ENCODE measurements around the gene PRICKLE1. TPM values are rescaled to one million over a fixed set of nuclear protein-coding genes. Genes with fewer than 3 reads are reported as not detected.

PRICKLE1 gene
- total RNA-seq, 3 donors from 2014 or later: 6.4 to 9.4 (median 9.2) TPM

- Histone ChIP-seq H3K27me3 (no peaks in the 10 kb centered on the region), H3K4me1 (no peaks in the 10 kb centered on the region), H3K36me3 (no peaks in the 10 kb centered on the region), H3K9me3 (peaks cover 0 to 9% of the 10 kb centered on the region in 2 donors), H3K27ac (no peak overlapping the region), H3K4me3 (no peak overlapping the region)
- no peak for DNase-seq (ENCODE audit: low spot score in 2 of 2)
- TF ChIP-seq POLR2A (IDR thresholded peaks at IDR 0.05): no peak
- no peak for TF ChIP-seq CTCF (IDR thresholded peaks at IDR 0.05)
- no peak for TF ChIP-seq POLR2AphosphoS5 (IDR thresholded peaks at IDR 0.05)
- intact Hi-C loops (cut with DNase I; ENCODE audit: low total_unique reads): no loop called here
Measured at GRCh38 chr12:42445891-42446290, 143.7 kb downstream of the PRICKLE1 start.

GRCh38 chr12:42444192-42444943 lies 145.2 kb downstream of the PRICKLE1 start:
- intact Hi-C loops (cut with DNase I; ENCODE audit: low total_unique reads): no loop called here
- Histone ChIP-seq H3K27ac (no peak overlapping the region), H3K4me1 (no peaks in the 10 kb centered on the region), H3K36me3 (no peaks in the 10 kb centered on the region), H3K27me3 (no peaks in the 10 kb centered on the region), H3K9me3 (peaks cover 0 to 9% of the 10 kb centered on the region in 2 donors), H3K4me3 (no peak overlapping the region)
- DNase-seq (ENCODE audit: low spot score in 2 of 2): no peak
- no peak for TF ChIP-seq POLR2A (IDR thresholded peaks at IDR 0.05)
- no peak for TF ChIP-seq CTCF (IDR thresholded peaks at IDR 0.05)
- no peak for TF ChIP-seq POLR2AphosphoS5 (IDR thresholded peaks at IDR 0.05)

GRCh38 chr12:42442888-42443287 lies 146.7 kb downstream of the PRICKLE1 start:
- H3K36me3 ChIP-seq: no peaks in the 10 kb centered on the region
- no peak overlapping the region for H3K4me3 ChIP-seq
- TF ChIP-seq POLR2A (IDR thresholded peaks at IDR 0.05): no peak
- no peak for TF ChIP-seq CTCF (IDR thresholded peaks at IDR 0.05)
- TF ChIP-seq POLR2AphosphoS5 (IDR thresholded peaks at IDR 0.05): no peak
- H3K27ac ChIP-seq: no peak overlapping the region
- DNase-seq (ENCODE audit: low spot score in 2 of 2): no peak
- H3K9me3 ChIP-seq: peaks cover 0 to 9% of the 10 kb centered on the region in 2 donors
- H3K4me1 ChIP-seq: no peaks in the 10 kb centered on the region
- intact Hi-C loops (cut with DNase I; ENCODE audit: low total_unique reads): no loop called here
- no peaks in the 10 kb centered on the region for H3K27me3 ChIP-seq

GRCh38 chr12:42442311-42442759 lies 147.2 kb downstream of the PRICKLE1 start:
- Histone ChIP-seq H3K27ac (no peak overlapping the region), H3K9me3 (peaks cover 0 to 9% of the 10 kb centered on the region in 2 donors), H3K27me3 (no peaks in the 10 kb centered on the region), H3K4me1 (no peaks in the 10 kb centered on the region), H3K4me3 (no peak overlapping the region), H3K36me3 (no peaks in the 10 kb centered on the region)
- TF ChIP-seq POLR2AphosphoS5 (IDR thresholded peaks at IDR 0.05): no peak
- TF ChIP-seq POLR2A (IDR thresholded peaks at IDR 0.05): no peak
- no peak for TF ChIP-seq CTCF (IDR thresholded peaks at IDR 0.05)
- intact Hi-C loops (cut with DNase I; ENCODE audit: low total_unique reads): no loop called here
- DNase-seq (ENCODE audit: low spot score in 2 of 2): no peak

- DNase-seq (ENCODE audit: low spot score in 2 of 2): no peak
- intact Hi-C loops (cut with DNase I; ENCODE audit: low total_unique reads): no loop called here
- no peak for TF ChIP-seq POLR2AphosphoS5 (IDR thresholded peaks at IDR 0.05)
- TF ChIP-seq CTCF (IDR thresholded peaks at IDR 0.05): no peak
- no peak for TF ChIP-seq POLR2A (IDR thresholded peaks at IDR 0.05)
- H3K4me3 ChIP-seq: no peak overlapping the region
- H3K36me3 ChIP-seq: no peaks in the 10 kb centered on the region
- H3K27me3 ChIP-seq: no peaks in the 10 kb centered on the region
- H3K27ac ChIP-seq: no peak overlapping the region
- peaks cover 0 to 9% of the 10 kb centered on the region in 2 donors for H3K9me3 ChIP-seq
- no peaks in the 10 kb centered on the region for H3K4me1 ChIP-seq
Measured at GRCh38 chr12:42440608-42441007, 148.9 kb downstream of the PRICKLE1 start.

Measured in breast epithelium (tissue), 4 donors.